Small intestine (tissue), 7 donors: ENCODE data around the gene PRR3. TPM values are rescaled to one million over a fixed set of nuclear protein-coding genes. Genes with fewer than 3 reads are reported as not detected.
A peak's percentile ranks its signal among the peaks of the same experiment; 100 is the strongest.

ENCODE experiments used
- DNase-seq, 2 donors: peaks; one replicate each; pipeline versions ENCODE4 v3.0.0 to v3.0.0-alpha.2; 2013
- FAIRE-seq: peaks from 2 replicates; lab custom pipeline; 2012; peaks lifted over from hg19 to GRCh38; lab: Jason Lieb, UNC
- H3K27ac ChIP-seq, 3 donors: one replicate each; pipeline ENCODE4 v1.5.1; 2013; ENCODE audit warnings: low read length in 2 of 3, mild to moderate bottlenecking in 2 of 3, control low read depth in 1 of 3, inconsistent platforms in 1 of 3, low read depth in 1 of 3, moderate library complexity in 1 of 3
- H3K27me3 ChIP-seq, 3 donors: one replicate each; pipeline ENCODE4 v1.6.1; 2013; ENCODE audit warnings: low read length in 3 of 3, inconsistent platforms in 1 of 3; ENCODE audit not compliant: control insufficient read depth in 3 of 3, insufficient read depth in 3 of 3
- H3K36me3 ChIP-seq, 3 donors: one replicate each; pipeline ENCODE4 v1.6.1; 2013; ENCODE audit warnings: low read length in 3 of 3, inconsistent platforms in 1 of 3, low read depth in 1 of 3, mild to moderate bottlenecking in 1 of 3, moderate library complexity in 1 of 3; ENCODE audit not compliant: control insufficient read depth in 3 of 3, insufficient read depth in 2 of 3
- H3K4me1 ChIP-seq, 3 donors: one replicate each; pipeline ENCODE4 v1.6.1; 2013; ENCODE audit warnings: low read length in 2 of 3, inconsistent platforms in 1 of 3, low read depth in 1 of 3, mild to moderate bottlenecking in 1 of 3, moderate library complexity in 1 of 3; ENCODE audit not compliant: control insufficient read depth in 3 of 3, insufficient read depth in 2 of 3
- H3K4me3 ChIP-seq, 3 donors: one replicate each; pipeline ENCODE4 v1.5.1; 2013; ENCODE audit warnings: low read length in 3 of 3, control low read depth in 1 of 3, inconsistent platforms in 1 of 3, low read depth in 1 of 3, mild to moderate bottlenecking in 1 of 3, moderate library complexity in 1 of 3
- H3K9me3 ChIP-seq, 2 donors: one replicate each; pipeline ENCODE4 v1.6.1; 2013; ENCODE audit warnings: low read depth in 1 of 2, low read length in 1 of 2; ENCODE audit not compliant: control insufficient read depth in 2 of 2, insufficient read depth in 1 of 2
- WGBS, 3 donors: extraction: QIAGEN DNeasy Blood & Tissue Kit; methylation state at CpG; one replicate each; pipeline ENCODE4 v1.1.7; 2013; 5-methylcytosine and 5-hydroxymethylcytosine counted together
- polyA plus RNA-seq, 4 donors: library from polyadenylated mRNA; stranded (reverse) in 3 of 4; unstranded in 1 of 4; fragments of 200-250 nt in 3 of 4; fragments of 120-200 nt in 1 of 4; gene quantifications; one replicate each; pipeline versions ENCODE4 v1.2.1 to v1.2.3, GENCODE V29; 2013
- donor health status: healthy with polysubstance abuse.
- donor health status: control.
- donor health status: control.
- donor health status: Bipolar disorder and iron deficiency.
- donor health status: healthy.

PRR3 gene
- polyA plus RNA-seq, 4 donors = 3.6 to 15.2 (median 5.1) TPM

DNA sequence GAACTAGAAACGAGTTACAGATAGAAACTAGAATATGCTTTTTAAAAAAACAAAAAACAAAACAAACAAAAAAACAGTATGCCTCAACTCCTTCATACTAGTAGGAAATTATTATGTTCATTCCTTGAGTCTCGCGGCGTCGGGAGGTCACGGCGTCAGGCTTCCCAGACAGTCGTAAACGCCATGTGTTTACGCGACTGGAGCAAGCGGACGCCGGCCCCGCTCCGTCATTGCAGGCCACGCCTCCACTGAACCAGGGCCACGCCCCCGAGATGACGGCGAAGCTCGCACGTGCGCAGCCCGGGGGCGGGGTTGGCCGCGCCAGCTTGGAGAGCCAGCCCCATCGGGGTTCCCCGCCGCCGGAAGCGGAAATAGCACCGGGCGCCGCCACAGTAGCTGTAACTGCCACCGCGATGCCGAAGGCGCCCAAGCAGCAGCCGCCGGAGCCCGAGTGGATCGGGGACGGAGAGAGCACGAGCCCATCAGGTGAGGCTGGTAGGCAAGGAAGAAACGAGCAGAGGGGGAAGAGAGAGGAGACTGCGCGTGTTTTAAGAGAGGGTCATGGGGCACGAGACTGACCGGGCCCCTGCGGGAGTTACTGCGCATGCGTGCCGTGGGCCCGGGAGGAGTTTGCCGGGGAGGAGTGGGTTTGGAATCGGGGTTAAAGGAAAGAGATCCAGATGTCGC is 14.1 kb downstream of the PRR3 start, which contains the start of gene ABCF1:
TSS of gene ABCF1 (plus strand) at position 368 of the 687 bp plus-strand sequence. CDS start at position 414, 46 bp downstream.
- Histone ChIP-seq H3K36me3 (peaks cover 0 to 11% (median 0%) of the 10 kb centered on the region in 3 donors), H3K4me3 (peak within 1 kb of the TSS; percentile 62 to 83 (median 72)), H3K9me3 (no peaks in the 10 kb centered on the region), H3K27me3 (no peaks in the 10 kb centered on the region), H3K27ac (peak within 1 kb of the TSS; percentile 77 to 97 (median 92)), H3K4me1 (peaks cover 10 to 30% (median 18%) of the 10 kb centered on the region in 3 donors)
- WGBS, 3 donors = 0% methylated on average over 56 to 59 of the region's 59 CpGs
- DNase-seq (peak; percentile 97 to 100), FAIRE-seq (no peak)

- 1% methylated on average over 8 of the region's 8 CpGs for WGBS, 3 donors
- no peaks in the 10 kb centered on the region for H3K9me3 ChIP-seq
- peak overlapping the region; percentile 77 to 97 (median 92) for H3K27ac ChIP-seq
- H3K36me3 ChIP-seq = peaks cover 0 to 16% (median 0%) of the 10 kb centered on the region in 3 donors
- no peak for FAIRE-seq
- H3K4me1 ChIP-seq = peaks cover 10 to 30% (median 18%) of the 10 kb centered on the region in 3 donors
- H3K4me3 ChIP-seq = peak overlapping the region; percentile 62 to 83 (median 72)
- H3K27me3 ChIP-seq = no peaks in the 10 kb centered on the region
- no peak for DNase-seq
Measured at GRCh38 chr6:30571762-30572082, 14.6 kb downstream of the PRR3 start.

DNA sequence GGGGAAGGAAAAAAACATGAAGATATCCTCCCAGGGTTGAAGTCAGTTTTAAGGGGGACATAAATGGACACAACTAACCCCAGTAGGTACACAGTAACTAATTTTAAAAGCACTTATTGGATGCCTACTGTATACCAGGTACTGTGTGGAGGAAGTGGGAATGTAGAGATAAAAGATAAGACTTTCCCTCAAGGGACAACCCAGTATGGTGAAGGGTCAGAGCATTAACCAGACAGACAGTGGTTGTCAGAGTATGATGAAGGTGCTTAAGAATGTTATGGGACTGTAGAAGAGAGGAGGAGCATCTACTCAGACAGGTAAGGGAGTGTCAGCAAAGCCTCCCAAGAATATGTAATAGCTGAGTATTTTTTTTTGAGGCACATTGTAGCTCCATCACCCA is 15.1 kb downstream of the PRR3 start:
- Histone ChIP-seq H3K36me3 (peaks cover under 1 to 18% (median 4%) of the 10 kb centered on the region in 3 donors), H3K4me1 (peaks cover 10 to 30% (median 18%) of the 10 kb centered on the region in 3 donors), H3K27me3 (no peaks in the 10 kb centered on the region), H3K9me3 (no peaks in the 10 kb centered on the region), H3K27ac (peak overlapping the region in 1 of 3 donors; percentile 92), H3K4me3 (peak overlapping the region in 2 of 3 donors; percentile 72 to 83)
- DNase-seq = peak in 1 of 2 donors; percentile 50
- no peak for FAIRE-seq

- 51 to 57% (median 53%) methylated on average over 4 of the region's 4 CpGs for WGBS, 3 donors
- DNase-seq (peak; percentile 55 to 66), FAIRE-seq (no peak)
- Histone ChIP-seq H3K36me3 (peaks cover 7 to 26% (median 11%) of the 10 kb centered on the region in 3 donors), H3K4me3 (peak overlapping the region in 1 of 3 donors; percentile 4), H3K4me1 (peaks cover 10 to 30% (median 18%) of the 10 kb centered on the region in 3 donors), H3K27me3 (no peaks in the 10 kb centered on the region), H3K27ac (peak overlapping the region in 2 of 3 donors; percentile 37 to 92), H3K9me3 (no peaks in the 10 kb centered on the region)
Measured at GRCh38 chr6:30573113-30573512, 16.0 kb downstream of the PRR3 start.

GRCh38 chr6:30578051-30578450 is 21.0 kb downstream of the PRR3 start:
- Histone ChIP-seq H3K9me3 (no peaks in the 10 kb centered on the region), H3K36me3 (peaks cover 23 to 71% (median 26%) of the 10 kb centered on the region in 3 donors), H3K4me1 (peaks cover under 1 to 12% (median 3%) of the 10 kb centered on the region in 3 donors), H3K4me3 (no peak overlapping the region), H3K27ac (no peak overlapping the region), H3K27me3 (no peaks in the 10 kb centered on the region)
- no peak for DNase-seq
- FAIRE-seq = no peak
- WGBS, 3 donors = 94 to 99% (median 97%) methylated on average over 8 of the region's 8 CpGs

GRCh38 chr6:30583921-30584320 is 26.8 kb downstream of the PRR3 start:
- H3K4me1 ChIP-seq = no peaks in the 10 kb centered on the region
- no peaks in the 10 kb centered on the region for H3K9me3 ChIP-seq
- H3K4me3 ChIP-seq = no peak overlapping the region
- WGBS, 3 donors = 91 to 94% (median 91%) methylated on average over 5 of the region's 5 CpGs
- DNase-seq = no peak
- peaks cover 44 to 92% (median 46%) of the 10 kb centered on the region in 3 donors for H3K36me3 ChIP-seq
- no peak for FAIRE-seq
- no peaks in the 10 kb centered on the region for H3K27me3 ChIP-seq
- H3K27ac ChIP-seq = no peak overlapping the region

- Histone ChIP-seq H3K36me3 (peaks cover 26 to 83% (median 29%) of the 10 kb centered on the region in 3 donors), H3K4me1 (no peaks in the 10 kb centered on the region), H3K27ac (no peak overlapping the region), H3K27me3 (no peaks in the 10 kb centered on the region), H3K9me3 (no peaks in the 10 kb centered on the region), H3K4me3 (no peak overlapping the region)
- DNase-seq (no peak), FAIRE-seq (no peak)
- WGBS, 3 donors = 91 to 94% (median 92%) methylated on average over 15 of the region's 15 CpGs
Measured at GRCh38 chr6:30589754-30590358, 32.8 kb downstream of the PRR3 start.

DNA sequence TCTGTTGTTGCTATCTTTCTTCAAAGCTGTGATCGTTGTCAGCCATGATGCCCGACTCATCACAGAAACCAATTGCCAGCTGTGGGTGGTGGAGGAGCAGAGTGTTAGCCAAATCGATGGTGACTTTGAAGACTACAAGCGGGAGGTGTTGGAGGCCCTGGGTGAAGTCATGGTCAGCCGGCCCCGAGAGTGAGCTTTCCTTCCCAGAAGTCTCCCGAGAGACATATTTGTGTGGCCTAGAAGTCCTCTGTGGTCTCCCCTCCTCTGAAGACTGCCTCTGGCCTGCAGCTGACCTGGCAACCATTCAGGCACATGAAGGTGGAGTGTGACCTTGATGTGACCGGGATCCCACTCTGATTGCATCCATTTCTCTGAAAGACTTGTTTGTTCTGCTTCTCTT is 33.4 kb downstream of the PRR3 start:
- Histone ChIP-seq H3K27me3 (no peaks in the 10 kb centered on the region), H3K4me1 (no peaks in the 10 kb centered on the region), H3K9me3 (no peaks in the 10 kb centered on the region), H3K36me3 (peaks cover 22 to 77% (median 27%) of the 10 kb centered on the region in 3 donors), H3K27ac (no peak overlapping the region), H3K4me3 (no peak overlapping the region)
- FAIRE-seq (no peak), DNase-seq (no peak)
- 80 to 86% (median 84%) methylated on average over 8 of the region's 8 CpGs for WGBS, 3 donors
